Inferior parietal cortex (tissue), 1 donor: ENCODE data around the gene RBPJ.
A peak's percentile ranks its signal among the peaks of the same experiment; 100 is the strongest.

Source experiments
- DNase-seq: peaks from one replicate; pipeline ENCODE4 v3.0.0-alpha.2; 2016; ENCODE audit errors: extremely low spot score

RBPJ gene

DNA sequence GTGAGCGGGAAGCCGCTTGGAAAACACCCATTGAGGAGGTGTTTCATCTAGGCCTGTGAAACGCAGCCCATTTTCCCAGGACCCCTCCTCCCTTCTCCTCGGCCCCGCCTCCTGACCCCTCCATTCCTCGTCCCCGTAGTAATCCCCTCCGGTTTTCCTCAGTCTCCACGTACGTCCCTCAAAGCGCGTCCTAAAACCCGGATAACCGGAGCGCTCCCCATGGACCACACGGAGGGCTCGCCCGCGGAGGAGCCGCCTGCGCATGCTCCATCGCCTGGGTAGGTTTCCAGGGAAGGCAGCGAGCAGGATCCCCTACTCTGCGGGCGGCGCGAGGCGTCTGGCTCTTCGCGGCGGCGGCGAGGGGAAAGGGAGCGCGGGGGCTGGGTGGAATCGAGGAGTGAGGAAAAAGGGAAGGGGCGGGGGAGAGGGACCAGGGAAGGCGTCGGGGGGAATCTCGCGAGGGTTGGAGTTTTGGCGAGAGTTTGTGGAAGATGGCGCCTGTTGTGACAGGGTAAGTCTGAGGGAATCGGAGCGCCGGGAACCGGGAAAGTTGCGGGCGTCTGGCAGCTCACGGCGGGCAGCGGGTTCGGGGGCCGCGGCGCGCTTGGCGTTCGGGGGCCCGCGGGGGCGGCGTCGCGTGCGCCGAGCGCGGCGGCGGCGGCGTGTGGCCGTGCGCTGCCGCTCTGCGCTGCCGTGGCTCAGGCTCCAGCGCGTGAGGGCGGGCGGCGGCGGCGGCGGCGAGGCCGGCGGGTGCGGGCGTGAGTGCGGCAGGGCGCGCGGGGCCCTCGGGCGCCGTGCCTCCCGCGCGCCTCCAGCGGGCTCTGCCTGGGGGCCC, at the start of gene RBPJ:
Gene RBPJ, plus strand, starts transcription at position 477 of the 835 bp plus-strand sequence. Its CDS starts 15 bp downstream, at position 492.
- peak; percentile 94 for DNase-seq

DNA sequence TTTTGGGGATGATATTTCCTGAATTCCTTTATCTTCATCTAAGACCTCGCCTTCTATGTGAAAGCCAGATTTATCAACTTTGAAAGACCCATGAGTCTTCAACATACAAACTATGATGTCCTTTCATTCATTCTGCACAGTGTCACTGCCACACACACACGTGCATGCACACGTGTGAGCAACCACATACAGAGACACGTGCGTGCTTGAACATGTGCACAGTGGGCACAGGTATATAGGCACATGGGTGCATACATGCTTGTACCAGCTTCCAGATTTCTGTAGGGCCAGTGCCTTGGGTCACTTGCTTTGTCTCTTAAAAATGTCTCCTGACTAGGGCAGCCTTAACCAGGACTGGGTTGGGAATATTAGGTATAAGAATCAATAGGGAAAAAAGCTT, 49.1 kb upstream of the RBPJ start:
- DNase-seq: no peak

DNA sequence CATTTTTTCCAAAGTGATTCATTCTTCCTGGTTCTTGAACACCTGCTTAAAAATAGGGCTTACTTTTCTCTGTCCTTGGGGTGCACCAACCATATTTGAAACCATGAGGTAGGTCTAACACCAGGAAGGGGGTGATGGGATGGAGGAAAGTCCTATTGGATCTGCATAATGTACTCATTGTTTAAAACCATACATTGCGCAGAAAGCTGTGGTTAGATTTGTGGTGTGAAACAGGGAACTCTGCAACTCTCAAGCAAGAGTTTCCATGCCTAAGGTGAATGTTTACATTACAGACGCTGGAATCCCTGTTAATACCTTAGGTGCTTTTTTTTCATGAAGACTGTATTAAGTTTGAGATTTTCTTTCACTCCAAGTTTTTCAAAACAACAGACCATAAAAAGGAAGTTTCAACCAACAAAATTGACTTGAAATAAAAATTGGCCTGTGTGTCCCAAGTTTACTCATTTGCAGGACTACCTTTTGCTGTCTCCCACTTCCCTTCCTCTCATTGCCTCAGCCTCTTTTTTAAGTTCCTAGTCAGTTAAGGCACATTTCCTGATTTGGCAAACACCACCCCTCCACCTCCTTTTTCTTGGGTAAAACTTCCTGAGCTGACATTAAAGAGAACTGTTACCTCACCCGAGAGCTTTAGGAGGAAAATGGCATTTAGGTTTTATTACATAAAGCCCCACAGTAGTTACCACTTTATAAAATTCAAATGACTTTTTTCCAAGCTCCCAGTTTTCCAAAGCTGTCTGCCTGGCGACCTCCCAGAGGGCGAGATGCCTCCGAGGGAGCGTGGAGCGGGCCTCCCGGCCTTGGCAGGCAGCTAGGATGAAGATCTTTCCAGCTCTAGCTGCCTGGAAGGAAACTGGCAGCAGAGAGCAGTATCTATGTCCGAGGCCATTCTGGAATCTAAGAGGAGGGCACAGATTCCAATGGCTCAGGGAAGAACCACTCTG, 47.9 kb upstream of the RBPJ start:
- DNase-seq: no peak

DNA sequence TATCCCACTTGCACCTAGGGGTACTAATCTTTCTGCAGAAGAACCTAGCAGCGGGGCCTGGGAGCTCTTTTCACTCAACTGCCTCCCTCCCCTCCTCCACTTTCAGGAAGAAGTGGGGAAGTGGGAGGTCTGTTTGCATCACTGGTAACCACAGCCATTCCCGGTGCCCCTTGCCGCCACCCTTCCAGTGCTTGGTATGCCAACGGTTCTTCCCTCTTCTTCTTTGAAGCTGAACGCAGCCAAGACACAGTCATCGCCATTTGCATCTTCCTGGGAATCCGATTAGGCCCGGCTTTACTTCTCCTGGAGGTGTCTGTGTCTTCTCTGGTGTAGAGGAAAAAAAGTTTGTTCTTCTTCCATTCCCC, 47.2 kb upstream of the RBPJ start:
- no peak for DNase-seq

DNA sequence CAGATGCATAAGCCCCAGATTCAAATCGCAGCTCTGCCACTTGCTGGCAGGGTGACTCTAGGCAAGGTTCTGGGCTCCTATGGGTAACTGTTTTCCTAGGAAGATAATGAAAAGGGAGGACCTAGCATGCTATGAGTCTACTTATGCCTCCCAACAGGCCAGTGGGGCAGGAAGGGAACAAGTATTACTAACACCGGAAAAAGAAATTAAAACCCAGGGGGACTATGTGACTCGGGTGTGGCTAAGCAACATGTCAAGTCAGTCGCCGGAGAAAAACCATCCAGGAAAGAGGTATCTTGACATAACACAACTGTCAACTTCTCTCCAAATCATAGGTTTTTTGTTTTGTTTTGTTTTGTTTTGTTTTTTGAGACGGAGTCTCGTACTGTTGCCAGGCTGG, 45.5 kb upstream of the RBPJ start:
- no peak for DNase-seq

DNA sequence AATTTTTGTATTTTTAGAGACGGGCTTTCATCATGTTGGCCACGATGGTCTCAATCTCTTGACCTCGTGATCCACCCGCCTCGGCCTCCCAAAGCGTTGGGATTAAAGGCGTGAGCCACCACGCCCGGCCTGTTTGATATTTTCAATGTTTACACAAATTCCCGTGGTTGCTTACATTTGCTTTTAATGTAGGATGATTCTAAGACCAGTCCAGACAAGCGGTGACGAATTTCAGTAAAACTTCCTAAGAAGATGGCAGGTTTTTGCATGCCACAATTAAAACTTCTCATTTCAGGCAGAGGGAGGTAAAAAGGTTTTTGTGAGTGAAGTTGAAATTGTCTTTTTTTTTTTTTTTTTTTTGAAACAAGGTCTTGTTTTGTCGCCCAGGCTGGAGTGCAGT, 41.4 kb upstream of the RBPJ start:
- DNase-seq: no peak

DNA sequence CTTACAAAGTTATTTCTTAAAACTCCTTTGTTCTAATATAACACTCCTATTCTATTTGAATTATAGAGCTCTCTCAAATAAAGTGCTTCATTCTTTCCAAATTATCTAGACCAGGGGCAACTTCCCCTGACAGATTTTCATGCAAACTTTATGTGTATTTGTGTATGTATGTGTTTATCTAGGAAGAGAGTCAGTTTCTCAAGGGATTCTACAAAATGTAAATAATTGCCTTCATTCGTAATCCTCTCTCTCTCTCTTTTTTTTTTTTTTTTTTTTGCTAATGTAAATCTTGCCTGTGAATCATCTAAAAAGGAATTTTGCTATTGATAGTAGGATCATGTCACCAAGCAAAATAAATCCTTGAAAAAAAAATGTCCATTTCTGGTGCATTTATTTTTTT, 38.9 kb upstream of the RBPJ start:
- DNase-seq: no peak

DNA sequence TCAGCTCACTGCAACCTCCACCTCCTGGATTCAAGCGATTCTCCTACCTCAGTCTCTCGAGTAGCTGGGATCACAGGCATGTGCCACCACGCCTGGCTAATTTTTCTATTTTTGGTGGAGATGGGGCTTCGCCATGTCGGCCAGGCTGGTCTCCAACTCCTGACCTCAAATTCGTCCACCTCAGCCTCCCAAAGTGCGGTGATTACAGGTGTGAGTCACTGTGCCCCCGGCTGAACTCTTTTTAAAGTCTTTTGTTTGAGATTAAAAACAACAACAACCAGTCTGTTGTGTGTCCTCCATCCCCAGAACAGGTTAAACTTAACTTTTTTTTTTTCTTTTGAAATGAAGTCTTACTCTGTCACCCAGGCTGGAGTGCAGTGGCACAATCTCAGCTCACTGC, 36.3 kb upstream of the RBPJ start:
- no peak for DNase-seq

DNA sequence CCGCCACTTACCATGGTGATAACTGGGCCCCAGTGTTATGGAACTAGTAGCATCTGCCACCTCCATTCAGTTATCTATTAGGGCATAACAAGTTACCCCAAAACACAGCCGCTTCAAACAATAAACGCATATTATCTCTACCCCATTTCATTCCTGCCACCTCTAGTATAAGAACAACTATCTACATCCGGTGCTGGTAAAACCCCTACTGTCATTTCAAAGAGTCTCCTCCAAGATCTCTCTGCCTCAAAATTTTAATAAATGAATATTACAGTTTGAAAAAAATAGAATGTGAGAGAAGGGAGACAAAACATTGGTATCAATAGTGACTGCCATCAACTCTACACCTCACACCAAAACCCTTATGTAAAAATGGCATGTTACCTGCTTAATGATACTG, 35.5 kb upstream of the RBPJ start:
- no peak for DNase-seq

DNA sequence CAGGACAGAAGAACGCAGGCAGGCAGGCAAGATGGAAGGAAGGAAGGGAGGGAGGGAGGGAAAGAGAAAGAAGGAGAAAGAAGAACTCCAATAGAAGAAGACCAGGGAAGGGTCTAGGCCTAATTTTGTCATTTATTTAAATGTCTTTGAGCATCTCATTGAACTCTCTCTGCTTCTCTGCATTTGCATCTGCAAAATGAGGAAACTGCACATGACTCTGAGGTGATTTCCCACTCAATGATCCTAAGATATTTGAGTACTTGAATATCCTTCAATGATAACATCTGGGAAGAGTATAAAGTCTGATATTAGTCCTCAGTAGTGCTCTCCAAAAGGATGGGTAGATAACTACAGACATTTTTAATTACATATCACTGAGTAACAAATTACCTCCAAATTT, 33.1 kb upstream of the RBPJ start:
- no peak for DNase-seq

DNA sequence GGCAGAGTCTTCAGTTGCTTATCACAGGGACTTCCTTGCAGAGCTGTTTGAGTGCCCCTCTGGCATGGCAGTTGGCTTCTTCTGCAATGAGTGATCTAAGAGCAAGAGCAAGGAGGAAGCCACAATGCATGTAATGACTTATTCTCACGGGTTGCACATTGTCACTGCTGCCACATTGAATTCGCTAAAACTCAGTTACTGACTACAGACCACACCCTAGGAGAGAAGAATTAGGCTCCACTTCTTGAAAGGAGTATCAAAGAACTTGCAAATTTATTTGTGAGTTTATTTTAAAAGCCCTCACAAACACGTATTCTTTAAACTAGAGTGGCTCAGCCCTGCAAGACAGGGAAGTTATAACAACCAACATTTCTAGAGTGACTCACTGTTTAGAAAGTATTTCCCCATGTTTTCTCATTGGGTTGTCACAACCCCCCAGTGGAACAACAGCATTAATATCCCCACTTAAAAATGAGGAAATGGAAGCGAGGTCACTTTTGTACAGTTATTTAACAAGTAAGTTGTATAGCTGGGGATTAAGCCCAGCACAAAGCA, 32.4 kb upstream of the RBPJ start:
- DNase-seq: no peak

DNA sequence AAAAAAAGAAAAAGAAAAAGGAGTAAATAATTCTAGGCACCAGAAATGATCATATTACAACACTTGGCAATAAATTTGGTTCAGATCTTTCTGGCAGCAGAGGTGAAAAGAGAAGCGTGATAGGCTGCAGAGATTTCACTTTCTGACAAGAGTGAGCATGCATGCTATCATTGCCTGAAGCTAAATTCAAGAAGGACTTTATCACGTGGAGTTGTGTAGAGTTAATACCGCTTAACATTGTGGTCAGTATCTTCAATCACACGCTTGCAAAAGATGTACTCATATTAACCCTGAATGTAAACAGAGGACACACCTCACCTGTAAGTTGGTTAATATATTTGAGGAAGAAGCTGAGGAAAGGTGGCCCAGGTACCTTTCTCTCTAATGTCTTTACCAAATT, 31.4 kb upstream of the RBPJ start:
- no peak for DNase-seq

DNA sequence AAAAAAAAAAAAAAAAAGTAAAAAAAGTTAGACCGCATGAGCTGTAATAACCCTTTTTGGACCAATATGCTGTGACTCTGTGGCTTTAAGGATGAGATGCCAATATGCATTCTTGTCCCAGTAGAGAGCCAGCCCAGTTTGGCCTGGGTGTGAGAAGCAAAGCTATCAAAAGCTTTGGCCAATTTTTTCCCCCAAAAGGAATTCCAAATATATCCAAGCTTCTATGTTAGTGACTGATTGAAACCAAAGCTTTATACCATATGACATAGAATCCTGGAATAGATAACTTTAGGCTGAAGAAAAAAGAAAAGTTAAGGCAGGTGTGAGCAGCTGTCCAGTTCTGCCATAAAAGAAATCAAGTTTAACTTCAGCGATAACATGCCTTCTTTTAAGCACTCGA, 30.5 kb upstream of the RBPJ start:
- DNase-seq: no peak

DNA sequence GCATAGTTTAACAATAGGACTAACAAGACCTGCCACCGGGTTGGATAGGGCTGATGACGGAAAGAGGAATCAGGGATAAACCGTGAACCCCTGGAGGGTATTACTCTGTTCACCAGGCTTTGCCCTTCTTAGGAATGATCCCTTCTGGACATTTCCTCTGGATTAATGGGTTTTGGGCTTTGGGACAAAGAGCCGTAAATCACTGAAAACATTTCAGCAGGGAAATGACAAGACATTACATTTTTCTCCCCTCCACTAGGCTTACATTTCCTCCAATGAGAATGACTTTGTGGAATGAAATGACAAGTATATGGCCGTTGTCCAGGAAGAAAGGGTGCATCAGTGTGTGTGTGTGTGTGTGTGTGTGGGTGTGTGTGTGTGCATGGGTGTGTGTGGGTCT, 25.9 kb upstream of the RBPJ start:
- no peak for DNase-seq

DNA sequence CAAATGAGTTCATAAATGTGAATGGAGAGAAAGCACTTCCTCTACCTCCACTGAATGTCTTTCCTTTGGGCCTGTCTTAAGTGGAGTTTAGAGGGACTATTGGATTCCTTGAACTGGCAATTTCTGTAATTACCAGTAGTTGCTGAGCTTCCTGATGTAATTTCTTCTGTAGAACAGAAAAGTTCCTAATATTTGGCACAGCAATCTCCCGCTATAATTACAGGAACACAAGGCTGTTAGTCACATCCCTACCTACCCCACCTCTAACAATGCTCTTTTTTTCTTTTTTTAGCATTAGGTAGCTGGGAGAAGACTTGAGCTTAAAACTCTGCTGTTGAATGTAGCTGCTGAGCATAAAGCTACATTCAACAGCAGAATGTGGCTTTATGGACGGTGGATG, 24.8 kb upstream of the RBPJ start:
- DNase-seq: no peak

DNA sequence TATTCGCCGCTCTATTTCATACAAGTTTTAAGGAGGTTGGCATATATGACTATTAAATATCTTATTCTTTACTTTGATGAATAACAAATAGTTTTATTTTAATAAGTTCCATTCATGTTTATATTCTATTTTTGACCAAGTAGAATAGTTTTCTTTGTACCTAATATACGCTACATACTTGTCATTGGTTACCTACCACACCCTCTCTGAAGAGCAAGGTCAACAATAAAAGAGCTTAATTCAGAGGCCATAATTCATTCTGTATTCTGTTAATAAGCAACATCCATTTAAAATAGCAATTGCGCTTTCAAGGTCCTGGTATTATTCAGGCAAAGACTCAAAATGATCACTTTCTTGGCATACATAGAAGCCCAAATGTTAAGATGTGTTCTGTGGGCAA, 24.3 kb upstream of the RBPJ start:
- DNase-seq: no peak

DNA sequence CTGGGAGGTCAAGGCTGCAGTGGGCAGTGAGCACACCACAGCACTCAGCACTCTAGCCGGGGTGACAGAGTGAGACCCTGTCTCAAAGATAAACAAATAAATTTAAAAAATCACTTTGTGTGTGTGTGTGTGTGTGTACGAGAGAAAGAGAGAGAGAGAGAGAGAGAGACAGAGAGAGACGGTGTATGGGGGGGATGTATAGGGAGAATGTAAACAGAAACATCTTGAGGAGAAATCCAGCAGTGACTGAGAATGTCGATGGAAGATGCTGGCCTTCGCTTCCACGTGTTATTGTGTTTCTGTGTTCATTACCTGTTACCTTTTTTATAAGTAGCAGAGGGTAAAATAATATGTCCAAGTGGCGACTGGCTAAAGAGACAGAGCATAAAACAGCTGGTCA, 23.6 kb upstream of the RBPJ start:
- DNase-seq: no peak

DNA sequence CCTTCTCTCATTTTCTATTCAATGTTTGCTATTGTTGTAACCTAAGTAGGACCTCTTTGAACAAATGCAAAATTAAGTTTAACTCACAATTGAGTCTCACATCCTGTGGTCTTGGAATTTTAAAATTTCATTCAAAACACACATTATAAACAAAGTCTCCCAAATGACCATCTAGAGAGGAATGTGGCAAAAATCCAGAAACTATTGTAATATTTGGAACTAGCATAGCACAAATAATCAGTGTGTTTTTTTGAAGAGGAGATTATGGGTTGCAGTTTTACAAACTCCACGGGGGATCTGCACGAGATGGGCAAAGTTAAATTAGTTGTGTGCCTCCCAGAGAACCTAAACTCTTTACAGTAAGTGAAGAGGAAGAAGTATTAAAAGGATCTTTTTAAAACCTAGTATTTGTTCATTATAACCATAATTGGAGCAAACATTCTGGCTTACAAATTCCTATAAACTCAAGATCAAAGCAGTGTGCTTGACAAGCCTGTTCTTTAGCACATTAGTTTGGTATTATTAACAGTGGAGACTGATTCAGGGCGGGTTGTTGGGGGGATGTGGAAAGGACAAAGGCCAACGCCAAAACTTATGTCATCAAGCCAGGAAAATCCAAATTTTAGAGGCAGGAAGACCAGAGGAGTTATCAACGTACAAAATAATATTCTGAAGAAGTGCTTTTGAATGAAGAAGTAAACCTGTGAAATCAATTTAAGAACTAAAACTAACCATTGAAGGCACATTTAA, 22.4 kb upstream of the RBPJ start:
- DNase-seq: no peak

DNA sequence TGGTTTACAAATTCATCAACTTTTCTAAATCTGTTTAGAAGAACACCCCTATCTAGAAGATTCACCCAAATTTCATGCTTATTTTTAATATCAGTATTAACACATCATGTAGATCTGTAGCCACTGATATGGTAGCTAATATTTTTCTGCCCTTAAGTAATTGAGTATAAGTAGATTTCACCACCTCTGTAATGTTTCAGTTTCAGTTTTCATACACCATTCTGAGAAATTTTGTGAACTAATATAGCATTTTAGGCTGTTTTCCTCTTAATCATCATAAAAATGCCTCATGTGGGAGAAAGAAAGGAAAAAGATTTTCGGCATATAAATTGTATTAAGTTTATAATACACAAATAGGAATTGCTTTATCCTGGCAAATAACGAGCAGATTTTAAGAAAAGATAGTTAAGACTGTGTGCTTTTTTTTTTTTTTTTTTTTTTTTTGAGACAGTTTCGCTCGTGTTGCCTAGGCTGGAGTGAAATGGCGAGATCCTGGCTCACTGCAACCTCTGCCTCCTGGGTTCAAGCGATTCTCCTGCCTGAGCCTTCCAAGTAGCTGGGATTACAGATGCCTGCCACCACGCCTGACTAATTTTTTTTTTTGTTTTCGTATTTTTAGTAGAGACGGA, 21.4 kb upstream of the RBPJ start:
- DNase-seq: no peak

DNA sequence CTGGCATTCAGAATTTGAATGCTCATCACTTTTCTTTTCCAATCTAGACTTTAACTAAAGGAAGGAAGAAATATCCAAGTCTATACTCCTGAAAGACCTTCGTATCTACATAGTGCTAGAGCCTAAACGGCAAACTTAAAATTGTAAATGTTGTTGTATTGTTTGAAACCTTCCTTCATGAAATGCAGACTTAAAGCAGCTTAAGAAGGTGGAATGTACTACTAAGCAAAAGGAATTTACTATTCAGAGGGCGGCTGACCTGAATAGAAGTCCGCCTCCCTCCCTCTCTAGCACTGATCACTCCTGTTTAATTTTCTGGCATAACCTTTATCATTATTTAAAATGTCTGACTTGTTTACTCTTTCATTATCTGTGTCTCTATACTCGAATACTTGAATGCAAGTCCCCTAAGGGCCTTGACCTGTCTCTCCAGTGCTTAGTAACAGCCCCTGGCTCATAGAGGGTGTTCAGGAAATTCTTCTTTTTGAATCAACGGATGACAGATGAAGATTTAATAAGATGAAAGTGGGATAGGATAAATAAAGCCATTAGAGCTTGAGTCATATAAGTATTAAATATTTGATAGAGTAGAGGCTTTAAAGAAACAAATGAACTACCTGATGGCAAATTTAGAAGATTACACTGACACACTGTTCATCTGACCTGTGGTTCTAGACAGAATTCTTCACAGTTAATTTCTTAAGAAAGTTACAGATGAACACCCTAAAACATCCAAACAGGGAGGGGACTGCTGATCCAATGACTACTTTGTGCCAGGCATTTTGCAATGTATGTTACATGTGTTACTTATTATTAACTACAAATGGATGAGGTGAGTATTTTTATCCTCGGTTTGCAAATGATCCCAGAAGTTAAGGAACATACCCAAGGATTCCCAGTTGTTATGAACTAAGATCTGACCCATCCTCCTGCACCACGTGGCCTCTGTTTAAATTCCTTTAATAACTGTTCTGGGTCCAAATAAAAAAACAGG, 20.2 kb upstream of the RBPJ start:
- no peak for DNase-seq
